GM12878 (cell line): ENCODE data around the gene BMI1.

Source experiments
- ESRRA ChIP-seq: IDR thresholded peaks from 2 replicates; pipeline ENCODE4 v1.6.1; 2012; ENCODE audit warnings: mild to moderate bottlenecking, low read length, improper control_type of control experiment
- JUND ChIP-seq: IDR thresholded peaks from 2 replicates; pipeline ENCODE4 v1.6.1; 2012; ENCODE audit warnings: low read depth, mild to moderate bottlenecking, low read length, improper control_type of control experiment, moderate library complexity
- SP1 ChIP-seq: IDR thresholded peaks from one replicate; pipeline ENCODE4 v1.6.1; 2011; ENCODE audit warnings: low read depth, low read length
- TF ChIP-seq, protein P1 (sequence below): fragments of 450-650 bp; formaldehyde crosslinking; IDR thresholded peaks from 2 replicates; pipeline ENCODE4 v1.4.0; 2020; ENCODE audit warnings: mild to moderate bottlenecking, moderate library complexity
- TF ChIP-seq, protein P2 (sequence below): IDR thresholded peaks from 2 replicates; pipeline ENCODE4 v1.6.1; 2011; ENCODE audit warnings: borderline replicate concordance, low read depth, mild to moderate bottlenecking, moderate library complexity, low read length; ENCODE audit not compliant: insufficient read depth, poor library complexity, severe bottlenecking

DNA sequence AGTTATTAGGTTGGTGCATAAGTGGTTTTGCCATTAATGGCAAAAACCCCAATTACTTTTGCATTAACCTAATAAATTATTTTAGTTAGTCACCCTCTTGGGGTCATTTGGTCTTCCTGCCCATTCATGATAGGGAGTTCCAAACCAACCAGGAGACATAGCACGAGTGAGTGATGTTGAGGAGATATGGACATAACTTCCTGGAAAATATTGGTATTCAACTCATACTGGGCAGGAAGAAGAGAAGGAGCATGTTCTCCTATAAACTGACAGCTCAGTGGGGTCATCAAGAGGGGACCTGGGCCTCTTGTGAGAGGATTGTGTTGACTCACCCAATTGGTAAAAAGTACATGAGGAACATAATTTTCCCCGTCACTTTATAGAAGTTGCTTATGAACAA, 48.1 kb downstream of the BMI1 start:
- TF ChIP-seq SP1: no peak
- TF ChIP-seq, protein P1, sequence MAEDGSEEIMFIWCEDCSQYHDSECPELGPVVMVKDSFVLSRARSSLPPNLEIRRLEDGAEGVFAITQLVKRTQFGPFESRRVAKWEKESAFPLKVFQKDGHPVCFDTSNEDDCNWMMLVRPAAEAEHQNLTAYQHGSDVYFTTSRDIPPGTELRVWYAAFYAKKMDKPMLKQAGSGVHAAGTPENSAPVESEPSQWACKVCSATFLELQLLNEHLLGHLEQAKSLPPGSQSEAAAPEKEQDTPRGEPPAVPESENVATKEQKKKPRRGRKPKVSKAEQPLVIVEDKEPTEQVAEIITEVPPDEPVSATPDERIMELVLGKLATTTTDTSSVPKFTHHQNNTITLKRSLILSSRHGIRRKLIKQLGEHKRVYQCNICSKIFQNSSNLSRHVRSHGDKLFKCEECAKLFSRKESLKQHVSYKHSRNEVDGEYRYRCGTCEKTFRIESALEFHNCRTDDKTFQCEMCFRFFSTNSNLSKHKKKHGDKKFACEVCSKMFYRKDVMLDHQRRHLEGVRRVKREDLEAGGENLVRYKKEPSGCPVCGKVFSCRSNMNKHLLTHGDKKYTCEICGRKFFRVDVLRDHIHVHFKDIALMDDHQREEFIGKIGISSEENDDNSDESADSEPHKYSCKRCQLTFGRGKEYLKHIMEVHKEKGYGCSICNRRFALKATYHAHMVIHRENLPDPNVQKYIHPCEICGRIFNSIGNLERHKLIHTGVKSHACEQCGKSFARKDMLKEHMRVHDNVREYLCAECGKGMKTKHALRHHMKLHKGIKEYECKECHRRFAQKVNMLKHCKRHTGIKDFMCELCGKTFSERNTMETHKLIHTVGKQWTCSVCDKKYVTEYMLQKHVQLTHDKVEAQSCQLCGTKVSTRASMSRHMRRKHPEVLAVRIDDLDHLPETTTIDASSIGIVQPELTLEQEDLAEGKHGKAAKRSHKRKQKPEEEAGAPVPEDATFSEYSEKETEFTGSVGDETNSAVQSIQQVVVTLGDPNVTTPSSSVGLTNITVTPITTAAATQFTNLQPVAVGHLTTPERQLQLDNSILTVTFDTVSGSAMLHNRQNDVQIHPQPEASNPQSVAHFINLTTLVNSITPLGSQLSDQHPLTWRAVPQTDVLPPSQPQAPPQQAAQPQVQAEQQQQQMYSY (CRISPR knock-in tag): no peak
- TF ChIP-seq, protein P2, sequence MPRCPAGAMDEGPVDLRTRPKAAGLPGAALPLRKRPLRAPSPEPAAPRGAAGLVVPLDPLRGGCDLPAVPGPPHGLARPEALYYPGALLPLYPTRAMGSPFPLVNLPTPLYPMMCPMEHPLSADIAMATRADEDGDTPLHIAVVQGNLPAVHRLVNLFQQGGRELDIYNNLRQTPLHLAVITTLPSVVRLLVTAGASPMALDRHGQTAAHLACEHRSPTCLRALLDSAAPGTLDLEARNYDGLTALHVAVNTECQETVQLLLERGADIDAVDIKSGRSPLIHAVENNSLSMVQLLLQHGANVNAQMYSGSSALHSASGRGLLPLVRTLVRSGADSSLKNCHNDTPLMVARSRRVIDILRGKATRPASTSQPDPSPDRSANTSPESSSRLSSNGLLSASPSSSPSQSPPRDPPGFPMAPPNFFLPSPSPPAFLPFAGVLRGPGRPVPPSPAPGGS: no peak
- no peak for TF ChIP-seq ESRRA
- no peak for TF ChIP-seq JUND
